Subcutaneous abdominal adipose tissue (tissue), 5 donors: ENCODE results near the gene ZNF77.
"Not testable (repeated sequence)": the region's sequence is repeated elsewhere in the genome, so short reads cannot be mapped to it uniquely, and the experiment has no call there.

Experiments
- H3K27ac ChIP-seq: one replicate; pipeline ENCODE4 v1.7.0; 2013; ENCODE audit warnings: low read depth, mild to moderate bottlenecking, inconsistent platforms, low read length, moderate library complexity
- H3K27me3 ChIP-seq, 5 donors: one replicate each; pipeline ENCODE4 v1.7.0; 2013; ENCODE audit warnings: low read length in 5 of 5, inconsistent platforms in 1 of 5; ENCODE audit not compliant: control insufficient read depth in 5 of 5, insufficient read depth in 4 of 5
- H3K36me3 ChIP-seq, 5 donors: one replicate each; pipeline ENCODE4 v1.7.0; 2013; ENCODE audit warnings: low read length in 5 of 5; ENCODE audit not compliant: control insufficient read depth in 5 of 5, insufficient read depth in 5 of 5
- H3K4me1 ChIP-seq, 5 donors: one replicate each; pipeline ENCODE4 v1.7.0; 2013; ENCODE audit warnings: low read length in 5 of 5, mild to moderate bottlenecking in 3 of 5, moderate library complexity in 1 of 5; ENCODE audit not compliant: control insufficient read depth in 5 of 5, insufficient read depth in 5 of 5
- H3K4me3 ChIP-seq, 5 donors: one replicate each; pipeline ENCODE4 v1.7.0; 2013; ENCODE audit warnings: low read length in 5 of 5, low read depth in 1 of 5
- H3K9ac ChIP-seq, 5 donors: one replicate each; pipeline ENCODE4 v1.7.0; 2013; ENCODE audit warnings: low read length in 5 of 5, mild to moderate bottlenecking in 4 of 5, moderate library complexity in 3 of 5
- H3K9me3 ChIP-seq, 5 donors: one replicate each; pipeline ENCODE4 v1.7.0; 2013; ENCODE audit warnings: low read length in 5 of 5; ENCODE audit not compliant: control insufficient read depth in 5 of 5
- donor health status: healthy.
- donor health status: healthy.
- donor health status: healthy.
- donor health status: healthy.
- donor health status: healthy.

The ZNF77 gene

GRCh38 chr19:2944775-2945574, at the start of gene ZNF77:
Gene ZNF77, minus strand, starts transcription at chr19:2944971. Its CDS starts 131 bp downstream, at chr19:2944840.
- Histone ChIP-seq H3K36me3 (no peaks in the 10 kb centered on the region), H3K9me3 (no peaks in the 10 kb centered on the region), H3K4me3 (peak within 1 kb of the TSS; percentile 77 to 91 (median 86)), H3K4me1 (peaks cover 5 to 34% (median 30%) of the 10 kb centered on the region in 5 donors), H3K27ac (peak within 1 kb of the TSS; percentile 86), H3K27me3 (no peaks in the 10 kb centered on the region), H3K9ac (peak within 1 kb of the TSS in 4 of 5 donors; percentile 87 to 90 (median 88))

GRCh38 chr19:2993579-2993978, 48.8 kb upstream of the ZNF77 start:
- no peaks in the 10 kb centered on the region for H3K9me3 ChIP-seq
- no peaks in the 10 kb centered on the region for H3K4me1 ChIP-seq
- no peak overlapping the region for H3K9ac ChIP-seq
- H3K27ac ChIP-seq, result no peak overlapping the region
- peaks cover 0 to 10% (median 9%) of the 10 kb centered on the region in 5 donors for H3K36me3 ChIP-seq
- peaks cover 0 to 5% (median 0%) of the 10 kb centered on the region in 5 donors for H3K27me3 ChIP-seq
- H3K4me3 ChIP-seq, result no peak overlapping the region

GRCh38 chr19:2992958-2993357, 48.2 kb upstream of the ZNF77 start:
- H3K27me3 ChIP-seq, result peaks cover 0 to 5% (median 0%) of the 10 kb centered on the region in 5 donors
- H3K9me3 ChIP-seq, result no peaks in the 10 kb centered on the region
- H3K4me3 ChIP-seq, result no peak overlapping the region
- no peak overlapping the region for H3K27ac ChIP-seq
- H3K9ac ChIP-seq, result no peak overlapping the region
- H3K36me3 ChIP-seq, result peaks cover 0 to 8% (median 7%) of the 10 kb centered on the region in 5 donors
- no peaks in the 10 kb centered on the region for H3K4me1 ChIP-seq

GRCh38 chr19:2992333-2992732, 47.6 kb upstream of the ZNF77 start:
- not testable (repeated sequence) for H3K27ac ChIP-seq, H3K9ac ChIP-seq, H3K36me3 ChIP-seq, H3K4me1 ChIP-seq, H3K9me3 ChIP-seq, H3K27me3 ChIP-seq, H3K4me3 ChIP-seq

- no peaks in the 10 kb centered on the region for H3K36me3 ChIP-seq
- no peak overlapping the region for H3K27ac ChIP-seq
- no peaks in the 10 kb centered on the region for H3K9me3 ChIP-seq
- peaks cover 0 to 3% (median 0%) of the 10 kb centered on the region in 5 donors for H3K27me3 ChIP-seq
- no peak overlapping the region for H3K9ac ChIP-seq
- H3K4me1 ChIP-seq, result peaks cover 0 to 6% (median under 1%) of the 10 kb centered on the region in 5 donors
- no peak overlapping the region for H3K4me3 ChIP-seq
Observed at GRCh38 chr19:2989236-2989946, 44.6 kb upstream of the ZNF77 start.

- peaks cover 0 to 3% (median 0%) of the 10 kb centered on the region in 5 donors for H3K27me3 ChIP-seq
- no peak overlapping the region for H3K4me3 ChIP-seq
- H3K9me3 ChIP-seq, result no peaks in the 10 kb centered on the region
- H3K4me1 ChIP-seq, result peaks cover 0 to 14% (median 9%) of the 10 kb centered on the region in 5 donors
- H3K9ac ChIP-seq, result no peak overlapping the region
- no peaks in the 10 kb centered on the region for H3K36me3 ChIP-seq
- no peak overlapping the region for H3K27ac ChIP-seq
Observed at GRCh38 chr19:2988568-2988967, 43.8 kb upstream of the ZNF77 start.

- Histone ChIP-seq H3K27me3 (peaks cover 0 to 3% (median 0%) of the 10 kb centered on the region in 5 donors), H3K9ac (no peak overlapping the region)
Observed at GRCh38 chr19:2987797-2988196, 43.0 kb upstream of the ZNF77 start.

GRCh38 chr19:2986951-2987524, 42.3 kb upstream of the ZNF77 start:
- Histone ChIP-seq H3K4me1 (peaks cover 3 to 27% (median 21%) of the 10 kb centered on the region in 5 donors), H3K27ac (no peak overlapping the region), H3K27me3 (peaks cover 0 to 3% (median 0%) of the 10 kb centered on the region in 5 donors), H3K36me3 (no peaks in the 10 kb centered on the region), H3K4me3 (no peak overlapping the region), H3K9ac (no peak overlapping the region), H3K9me3 (no peaks in the 10 kb centered on the region)

More at GRCh38 chr19:2987797-2988196, 43.0 kb upstream of the ZNF77 start:
- peaks cover 3 to 22% (median 16%) of the 10 kb centered on the region in 5 donors for H3K4me1 ChIP-seq
- no peaks in the 10 kb centered on the region for H3K36me3 ChIP-seq
- H3K27ac ChIP-seq, result no peak overlapping the region
- no peaks in the 10 kb centered on the region for H3K9me3 ChIP-seq
- H3K4me3 ChIP-seq, result no peak overlapping the region

- Histone ChIP-seq H3K4me3 (peak overlapping the region in 4 of 5 donors; percentile 47 to 54 (median 51)), H3K9ac (peak overlapping the region in 2 of 5 donors; percentile 67 to 68), H3K27ac (no peak overlapping the region), H3K27me3 (peaks cover 0 to 3% (median 0%) of the 10 kb centered on the region in 5 donors), H3K36me3 (no peaks in the 10 kb centered on the region), H3K9me3 (no peaks in the 10 kb centered on the region), H3K4me1 (peaks cover 3 to 30% (median 21%) of the 10 kb centered on the region in 5 donors)
Observed at GRCh38 chr19:2984215-2984528, 39.4 kb upstream of the ZNF77 start.
